ENCODE results near the gene SLC4A1AP.

SLC4A1AP gene

GRCh38 chr2:27736031-27736889 lies 72.6 kb downstream of the SLC4A1AP start:
- POLR2A ChIA-PET = no interaction called here
- CTCF ChIA-PET = interaction anchor here (2.0 kb wide), 1 partner anchor 13 kb away, joined by 8 read pairs; no protein-coding TSS in a partner anchor
- TF ChIP-seq L3MBTL2 (conservative IDR thresholded peaks at IDR 0.05) (no peak), FOXM1 (IDR thresholded peaks at IDR 0.05; ENCODE audit: borderline replicate concordance) (no peak), ZNF384 (IDR thresholded peaks at IDR 0.05) (no peak), LEF1 (IDR thresholded peaks at IDR 0.05; ENCODE audit: borderline replicate concordance) (no peak), PKNOX1 (IDR thresholded peaks at IDR 0.05) (no peak), FOXK2 (IDR thresholded peaks at IDR 0.05) (no peak), BHLHE40 (IDR thresholded peaks at IDR 0.05; ENCODE audit: borderline replicate concordance) (no peak), SP1 (IDR thresholded peaks at IDR 0.05) (no peak), ELF4 (IDR thresholded peaks at IDR 0.05) (no peak), TARDBP (IDR thresholded peaks at IDR 0.05) (no peak), HDGF (IDR thresholded peaks at IDR 0.05; ENCODE audit: borderline replicate concordance) (no peak), ARNT (IDR thresholded peaks at IDR 0.05) (no peak), NFRKB (IDR thresholded peaks at IDR 0.05) (no peak), FOXA1 (IDR thresholded peaks at IDR 0.05) (no peak), SUZ12 (IDR thresholded peaks at IDR 0.05) (no peak), CTBP1 (IDR thresholded peaks at IDR 0.05; ENCODE audit: borderline replicate concordance) (no peak)
- no peak for DNase-seq (ENCODE audit: extremely low spot score)

- POLR2A ChIA-PET = no interaction called here
- no peak for TF ChIP-seq BHLHE40 (IDR thresholded peaks at IDR 0.05; ENCODE audit: borderline replicate concordance)
- TF ChIP-seq PKNOX1 (IDR thresholded peaks at IDR 0.05) = no peak
- TF ChIP-seq FOXK2 (IDR thresholded peaks at IDR 0.05) = no peak
- no peak for TF ChIP-seq TARDBP (IDR thresholded peaks at IDR 0.05)
- no peak for TF ChIP-seq ELF4 (IDR thresholded peaks at IDR 0.05)
- TF ChIP-seq FOXM1 (IDR thresholded peaks at IDR 0.05; ENCODE audit: borderline replicate concordance) = no peak
- TF ChIP-seq ZNF384 (IDR thresholded peaks at IDR 0.05) = no peak
- TF ChIP-seq HDGF (IDR thresholded peaks at IDR 0.05; ENCODE audit: borderline replicate concordance) = no peak
- no peak for TF ChIP-seq SUZ12 (IDR thresholded peaks at IDR 0.05)
- no peak for TF ChIP-seq CTBP1 (IDR thresholded peaks at IDR 0.05; ENCODE audit: borderline replicate concordance)
- TF ChIP-seq LEF1 (IDR thresholded peaks at IDR 0.05; ENCODE audit: borderline replicate concordance) = no peak
- TF ChIP-seq L3MBTL2 (conservative IDR thresholded peaks at IDR 0.05) = no peak
- TF ChIP-seq ARNT (IDR thresholded peaks at IDR 0.05) = no peak
- TF ChIP-seq FOXA1 (IDR thresholded peaks at IDR 0.05) = no peak
- TF ChIP-seq SP1 (IDR thresholded peaks at IDR 0.05) = no peak
- no peak for TF ChIP-seq NFRKB (IDR thresholded peaks at IDR 0.05)
- DNase-seq (ENCODE audit: extremely low spot score) = no peak
- CTCF ChIA-PET = interaction anchor here (0.8 to 2.0 kb wide), 2 partner anchors 8 to 13 kb away, joined by 3 to 8 read pairs; no protein-coding TSS in a partner anchor
These were observed 73.2 kb downstream of the SLC4A1AP start for GRCh38 chr2:27736890-27737204.

- DNase-seq (ENCODE audit: extremely low spot score) = no peak
- CTCF ChIA-PET = interaction anchor here (0.8 to 2.0 kb wide), 2 partner anchors 9 to 14 kb away, joined by 3 to 8 read pairs; no protein-coding TSS in a partner anchor
These were observed 74.1 kb downstream of the SLC4A1AP start for GRCh38 chr2:27737676-27738348.

GRCh38 chr2:27738349-27739057 lies 74.8 kb downstream of the SLC4A1AP start:
- POLR2A ChIA-PET = no interaction called here
- DNase-seq (ENCODE audit: extremely low spot score) = no peak
- CTCF ChIA-PET = no interaction called here
- TF ChIP-seq SUZ12 (IDR thresholded peaks at IDR 0.05) (no peak), FOXA1 (IDR thresholded peaks at IDR 0.05) (no peak), ARNT (IDR thresholded peaks at IDR 0.05) (no peak), NFRKB (IDR thresholded peaks at IDR 0.05) (no peak), CTBP1 (IDR thresholded peaks at IDR 0.05; ENCODE audit: borderline replicate concordance) (no peak), HDGF (IDR thresholded peaks at IDR 0.05; ENCODE audit: borderline replicate concordance) (no peak), FOXM1 (IDR thresholded peaks at IDR 0.05; ENCODE audit: borderline replicate concordance) (no peak), ZNF384 (IDR thresholded peaks at IDR 0.05) (no peak), LEF1 (IDR thresholded peaks at IDR 0.05; ENCODE audit: borderline replicate concordance) (no peak), ELF4 (IDR thresholded peaks at IDR 0.05) (no peak), BHLHE40 (IDR thresholded peaks at IDR 0.05; ENCODE audit: borderline replicate concordance) (no peak), L3MBTL2 (conservative IDR thresholded peaks at IDR 0.05) (no peak), SP1 (IDR thresholded peaks at IDR 0.05) (no peak), FOXK2 (IDR thresholded peaks at IDR 0.05) (no peak), PKNOX1 (IDR thresholded peaks at IDR 0.05) (no peak), TARDBP (IDR thresholded peaks at IDR 0.05) (no peak)

More at GRCh38 chr2:27737676-27738348, 74.1 kb downstream of the SLC4A1AP start:
- TF ChIP-seq SUZ12 (IDR thresholded peaks at IDR 0.05) (no peak), BHLHE40 (IDR thresholded peaks at IDR 0.05; ENCODE audit: borderline replicate concordance) (no peak), ELF4 (IDR thresholded peaks at IDR 0.05) (no peak), LEF1 (IDR thresholded peaks at IDR 0.05; ENCODE audit: borderline replicate concordance) (no peak), L3MBTL2 (conservative IDR thresholded peaks at IDR 0.05) (no peak), FOXM1 (IDR thresholded peaks at IDR 0.05; ENCODE audit: borderline replicate concordance) (no peak), HDGF (IDR thresholded peaks at IDR 0.05; ENCODE audit: borderline replicate concordance) (no peak), ARNT (IDR thresholded peaks at IDR 0.05) (no peak), FOXK2 (IDR thresholded peaks at IDR 0.05) (no peak), CTBP1 (IDR thresholded peaks at IDR 0.05; ENCODE audit: borderline replicate concordance) (no peak), SP1 (IDR thresholded peaks at IDR 0.05) (no peak), PKNOX1 (IDR thresholded peaks at IDR 0.05) (no peak)
- POLR2A ChIA-PET = no interaction called here
